Measurements from ENCODE around the gene AKAP8L. TPM values are rescaled to one million over a fixed set of nuclear protein-coding genes. Genes with fewer than 3 reads are reported as not detected.

AKAP8L gene
- total and polyA plus RNA-seq, 10 of the 15 experiments (the other 5 are each of a cell fraction or from before 2014, with no cell fraction given): 0.66 to 64.3 (median 40.0) TPM

DNA sequence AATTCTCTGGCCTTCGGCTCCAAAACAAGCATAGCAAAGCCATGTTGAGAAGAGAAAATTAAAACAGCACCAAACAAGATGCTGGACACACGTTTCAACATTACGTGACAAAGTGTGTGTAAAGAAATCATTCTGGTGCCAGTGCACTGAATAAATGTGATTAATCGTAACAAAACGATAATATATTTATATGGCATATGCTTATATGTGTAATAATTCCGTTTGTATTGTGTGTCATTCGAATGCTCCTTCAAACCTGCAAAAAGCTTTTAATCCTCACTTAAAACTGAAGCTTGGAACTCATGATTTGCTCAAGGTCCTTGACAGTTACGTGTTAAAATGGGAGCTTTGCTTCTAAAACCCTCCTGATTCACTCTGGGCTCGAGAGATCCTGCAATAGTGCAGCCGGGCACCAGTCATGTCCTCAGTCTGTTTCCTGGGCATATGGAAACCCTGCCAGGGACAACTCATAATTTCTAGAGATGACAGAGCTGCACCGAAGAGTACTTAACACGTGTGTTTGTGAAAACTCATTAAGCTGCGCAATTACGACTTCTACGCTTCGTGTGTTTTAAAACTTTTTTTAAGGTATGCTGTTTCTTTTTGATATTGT, 731 bp upstream of the AKAP8L start (continued):
- TF ChIP-seq, protein P1, sequence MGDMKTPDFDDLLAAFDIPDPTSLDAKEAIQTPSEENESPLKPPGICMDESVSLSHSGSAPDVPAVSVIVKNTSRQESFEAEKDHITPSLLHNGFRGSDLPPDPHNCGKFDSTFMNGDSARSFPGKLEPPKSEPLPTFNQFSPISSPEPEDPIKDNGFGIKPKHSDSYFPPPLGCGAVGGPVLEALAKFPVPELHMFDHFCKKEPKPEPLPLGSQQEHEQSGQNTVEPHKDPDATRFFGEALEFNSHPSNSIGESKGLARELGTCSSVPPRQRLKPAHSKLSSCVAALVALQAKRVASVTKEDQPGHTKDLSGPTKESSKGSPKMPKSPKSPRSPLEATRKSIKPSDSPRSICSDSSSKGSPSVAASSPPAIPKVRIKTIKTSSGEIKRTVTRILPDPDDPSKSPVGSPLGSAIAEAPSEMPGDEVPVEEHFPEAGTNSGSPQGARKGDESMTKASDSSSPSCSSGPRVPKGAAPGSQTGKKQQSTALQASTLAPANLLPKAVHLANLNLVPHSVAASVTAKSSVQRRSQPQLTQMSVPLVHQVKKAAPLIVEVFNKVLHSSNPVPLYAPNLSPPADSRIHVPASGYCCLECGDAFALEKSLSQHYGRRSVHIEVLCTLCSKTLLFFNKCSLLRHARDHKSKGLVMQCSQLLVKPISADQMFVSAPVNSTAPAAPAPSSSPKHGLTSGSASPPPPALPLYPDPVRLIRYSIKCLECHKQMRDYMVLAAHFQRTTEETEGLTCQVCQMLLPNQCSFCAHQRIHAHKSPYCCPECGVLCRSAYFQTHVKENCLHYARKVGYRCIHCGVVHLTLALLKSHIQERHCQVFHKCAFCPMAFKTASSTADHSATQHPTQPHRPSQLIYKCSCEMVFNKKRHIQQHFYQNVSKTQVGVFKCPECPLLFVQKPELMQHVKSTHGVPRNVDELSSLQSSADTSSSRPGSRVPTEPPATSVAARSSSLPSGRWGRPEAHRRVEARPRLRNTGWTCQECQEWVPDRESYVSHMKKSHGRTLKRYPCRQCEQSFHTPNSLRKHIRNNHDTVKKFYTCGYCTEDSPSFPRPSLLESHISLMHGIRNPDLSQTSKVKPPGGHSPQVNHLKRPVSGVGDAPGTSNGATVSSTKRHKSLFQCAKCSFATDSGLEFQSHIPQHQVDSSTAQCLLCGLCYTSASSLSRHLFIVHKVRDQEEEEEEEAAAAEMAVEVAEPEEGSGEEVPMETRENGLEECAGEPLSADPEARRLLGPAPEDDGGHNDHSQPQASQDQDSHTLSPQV (IDR thresholded peaks at IDR 0.05): no peak
- TF ChIP-seq SPI1 (IDR thresholded peaks at IDR 0.05; ENCODE audit: borderline replicate concordance, insufficient read depth, low read depth, low read length): no peak
- no peak for TF ChIP-seq POLR2AphosphoS5 (IDR thresholded peaks at IDR 0.05; ENCODE audit: low read length)
- TF ChIP-seq MEF2A (IDR thresholded peaks at IDR 0.05; ENCODE audit: insufficient read depth, low read depth, low read length): no peak
- TF ChIP-seq, protein P2, sequence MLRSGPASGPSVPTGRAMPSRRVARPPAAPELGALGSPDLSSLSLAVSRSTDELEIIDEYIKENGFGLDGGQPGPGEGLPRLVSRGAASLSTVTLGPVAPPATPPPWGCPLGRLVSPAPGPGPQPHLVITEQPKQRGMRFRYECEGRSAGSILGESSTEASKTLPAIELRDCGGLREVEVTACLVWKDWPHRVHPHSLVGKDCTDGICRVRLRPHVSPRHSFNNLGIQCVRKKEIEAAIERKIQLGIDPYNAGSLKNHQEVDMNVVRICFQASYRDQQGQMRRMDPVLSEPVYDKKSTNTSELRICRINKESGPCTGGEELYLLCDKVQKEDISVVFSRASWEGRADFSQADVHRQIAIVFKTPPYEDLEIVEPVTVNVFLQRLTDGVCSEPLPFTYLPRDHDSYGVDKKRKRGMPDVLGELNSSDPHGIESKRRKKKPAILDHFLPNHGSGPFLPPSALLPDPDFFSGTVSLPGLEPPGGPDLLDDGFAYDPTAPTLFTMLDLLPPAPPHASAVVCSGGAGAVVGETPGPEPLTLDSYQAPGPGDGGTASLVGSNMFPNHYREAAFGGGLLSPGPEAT (IDR thresholded peaks at IDR 0.05; ENCODE audit: low read depth): 0 out of 2 replicates have a peak, but pooled peaks have one; percentile 1
- peak; percentile 84; the same call in 1 of the 2 replicates for TF ChIP-seq MTA3 (IDR thresholded peaks at IDR 0.05; ENCODE audit: borderline replicate concordance, low read length)
- no peak for TF ChIP-seq KAT2A (conservative IDR thresholded peaks at IDR 0.05; ENCODE audit: control insufficient read depth, low read depth, low read length)
- TF ChIP-seq, protein P3, sequence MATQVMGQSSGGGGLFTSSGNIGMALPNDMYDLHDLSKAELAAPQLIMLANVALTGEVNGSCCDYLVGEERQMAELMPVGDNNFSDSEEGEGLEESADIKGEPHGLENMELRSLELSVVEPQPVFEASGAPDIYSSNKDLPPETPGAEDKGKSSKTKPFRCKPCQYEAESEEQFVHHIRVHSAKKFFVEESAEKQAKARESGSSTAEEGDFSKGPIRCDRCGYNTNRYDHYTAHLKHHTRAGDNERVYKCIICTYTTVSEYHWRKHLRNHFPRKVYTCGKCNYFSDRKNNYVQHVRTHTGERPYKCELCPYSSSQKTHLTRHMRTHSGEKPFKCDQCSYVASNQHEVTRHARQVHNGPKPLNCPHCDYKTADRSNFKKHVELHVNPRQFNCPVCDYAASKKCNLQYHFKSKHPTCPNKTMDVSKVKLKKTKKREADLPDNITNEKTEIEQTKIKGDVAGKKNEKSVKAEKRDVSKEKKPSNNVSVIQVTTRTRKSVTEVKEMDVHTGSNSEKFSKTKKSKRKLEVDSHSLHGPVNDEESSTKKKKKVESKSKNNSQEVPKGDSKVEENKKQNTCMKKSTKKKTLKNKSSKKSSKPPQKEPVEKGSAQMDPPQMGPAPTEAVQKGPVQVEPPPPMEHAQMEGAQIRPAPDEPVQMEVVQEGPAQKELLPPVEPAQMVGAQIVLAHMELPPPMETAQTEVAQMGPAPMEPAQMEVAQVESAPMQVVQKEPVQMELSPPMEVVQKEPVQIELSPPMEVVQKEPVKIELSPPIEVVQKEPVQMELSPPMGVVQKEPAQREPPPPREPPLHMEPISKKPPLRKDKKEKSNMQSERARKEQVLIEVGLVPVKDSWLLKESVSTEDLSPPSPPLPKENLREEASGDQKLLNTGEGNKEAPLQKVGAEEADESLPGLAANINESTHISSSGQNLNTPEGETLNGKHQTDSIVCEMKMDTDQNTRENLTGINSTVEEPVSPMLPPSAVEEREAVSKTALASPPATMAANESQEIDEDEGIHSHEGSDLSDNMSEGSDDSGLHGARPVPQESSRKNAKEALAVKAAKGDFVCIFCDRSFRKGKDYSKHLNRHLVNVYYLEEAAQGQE (IDR thresholded peaks at IDR 0.05; ENCODE audit: low read depth, low read length): no peak
- 0 out of 2 replicates have a peak, but pooled peaks have one; percentile 20 for TF ChIP-seq MXI1 (IDR thresholded peaks at IDR 0.05; ENCODE audit: low read depth, low read length)
- TF ChIP-seq, protein P4, sequence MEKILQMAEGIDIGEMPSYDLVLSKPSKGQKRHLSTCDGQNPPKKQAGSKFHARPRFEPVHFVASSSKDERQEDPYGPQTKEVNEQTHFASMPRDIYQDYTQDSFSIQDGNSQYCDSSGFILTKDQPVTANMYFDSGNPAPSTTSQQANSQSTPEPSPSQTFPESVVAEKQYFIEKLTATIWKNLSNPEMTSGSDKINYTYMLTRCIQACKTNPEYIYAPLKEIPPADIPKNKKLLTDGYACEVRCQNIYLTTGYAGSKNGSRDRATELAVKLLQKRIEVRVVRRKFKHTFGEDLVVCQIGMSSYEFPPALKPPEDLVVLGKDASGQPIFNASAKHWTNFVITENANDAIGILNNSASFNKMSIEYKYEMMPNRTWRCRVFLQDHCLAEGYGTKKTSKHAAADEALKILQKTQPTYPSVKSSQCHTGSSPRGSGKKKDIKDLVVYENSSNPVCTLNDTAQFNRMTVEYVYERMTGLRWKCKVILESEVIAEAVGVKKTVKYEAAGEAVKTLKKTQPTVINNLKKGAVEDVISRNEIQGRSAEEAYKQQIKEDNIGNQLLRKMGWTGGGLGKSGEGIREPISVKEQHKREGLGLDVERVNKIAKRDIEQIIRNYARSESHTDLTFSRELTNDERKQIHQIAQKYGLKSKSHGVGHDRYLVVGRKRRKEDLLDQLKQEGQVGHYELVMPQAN (conservative IDR thresholded peaks at IDR 0.05): no peak
- no peak for TF ChIP-seq RCOR1 (conservative IDR thresholded peaks at IDR 0.05; ENCODE audit: low read depth, low read length)
- TF ChIP-seq ASH2L (IDR thresholded peaks at IDR 0.05; ENCODE audit: borderline replicate concordance, low read depth): no peak
- no peak for TF ChIP-seq DPF2 (IDR thresholded peaks at IDR 0.05)
- TF ChIP-seq RBBP5 (conservative IDR thresholded peaks at IDR 0.05): no peak
- TF ChIP-seq, protein P5, sequence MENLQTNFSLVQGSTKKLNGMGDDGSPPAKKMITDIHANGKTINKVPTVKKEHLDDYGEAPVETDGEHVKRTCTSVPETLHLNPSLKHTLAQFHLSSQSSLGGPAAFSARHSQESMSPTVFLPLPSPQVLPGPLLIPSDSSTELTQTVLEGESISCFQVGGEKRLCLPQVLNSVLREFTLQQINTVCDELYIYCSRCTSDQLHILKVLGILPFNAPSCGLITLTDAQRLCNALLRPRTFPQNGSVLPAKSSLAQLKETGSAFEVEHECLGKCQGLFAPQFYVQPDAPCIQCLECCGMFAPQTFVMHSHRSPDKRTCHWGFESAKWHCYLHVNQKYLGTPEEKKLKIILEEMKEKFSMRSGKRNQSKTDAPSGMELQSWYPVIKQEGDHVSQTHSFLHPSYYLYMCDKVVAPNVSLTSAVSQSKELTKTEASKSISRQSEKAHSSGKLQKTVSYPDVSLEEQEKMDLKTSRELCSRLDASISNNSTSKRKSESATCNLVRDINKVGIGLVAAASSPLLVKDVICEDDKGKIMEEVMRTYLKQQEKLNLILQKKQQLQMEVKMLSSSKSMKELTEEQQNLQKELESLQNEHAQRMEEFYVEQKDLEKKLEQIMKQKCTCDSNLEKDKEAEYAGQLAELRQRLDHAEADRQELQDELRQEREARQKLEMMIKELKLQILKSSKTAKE (IDR thresholded peaks at IDR 0.05; ENCODE audit: low read depth, poor library complexity, severe bottlenecking): no peak
